GM10847 (cell line): ENCODE measurements around the gene GPRC5A.

ENCODE experiments used
- POLR2A ChIP-seq: IDR thresholded peaks from 2 replicates; pipeline ENCODE4 v1.6.1; 2011; ENCODE audit not compliant: insufficient read length; ENCODE audit errors: extremely low read depth

Gene GPRC5A

DNA sequence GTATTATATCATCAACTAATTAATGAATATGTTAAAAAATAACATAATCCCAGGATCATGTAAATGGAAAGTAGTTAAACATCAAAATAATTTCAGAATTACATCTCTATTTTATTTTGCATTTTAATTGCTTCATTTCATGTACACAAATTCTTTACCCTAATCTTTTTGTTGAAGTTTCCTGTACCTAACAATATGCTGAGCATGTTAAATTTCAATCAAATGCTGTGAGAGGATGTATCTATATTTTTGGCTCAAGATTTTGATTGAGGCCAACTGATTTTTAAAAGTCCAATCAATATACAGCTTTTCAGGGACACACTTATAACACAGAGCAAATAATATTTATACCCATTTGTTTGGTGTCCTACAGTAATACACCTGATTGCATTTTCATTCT is 54.2 kb downstream of the GPRC5A start:
- no peak for TF ChIP-seq POLR2A

- TF ChIP-seq POLR2A, result no peak
These were observed 55.5 kb downstream of the GPRC5A start for GRCh38 chr12:12946686-12947355.

- TF ChIP-seq POLR2A, result no peak
These were observed 56.5 kb downstream of the GPRC5A start for GRCh38 chr12:12947902-12948301.

DNA sequence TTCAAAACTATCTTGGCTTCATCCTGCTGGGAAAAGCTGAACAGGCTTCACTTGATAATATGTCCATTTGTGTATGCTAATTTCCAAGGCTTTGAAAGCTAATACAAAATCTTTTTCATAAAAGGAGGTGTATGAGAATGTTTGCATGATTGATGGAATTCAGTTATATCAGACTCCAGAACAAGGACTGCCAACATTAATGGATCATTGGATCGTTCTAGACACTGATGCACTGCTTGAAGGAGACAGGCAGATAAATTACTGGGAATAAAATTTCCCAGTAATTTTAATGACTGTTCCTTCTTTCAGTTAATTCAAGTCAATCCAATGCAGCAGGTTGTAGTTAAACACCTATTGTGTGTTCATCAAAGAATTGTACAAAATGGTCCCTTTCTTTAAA is 60.1 kb downstream of the GPRC5A start:
- no peak for TF ChIP-seq POLR2A

DNA sequence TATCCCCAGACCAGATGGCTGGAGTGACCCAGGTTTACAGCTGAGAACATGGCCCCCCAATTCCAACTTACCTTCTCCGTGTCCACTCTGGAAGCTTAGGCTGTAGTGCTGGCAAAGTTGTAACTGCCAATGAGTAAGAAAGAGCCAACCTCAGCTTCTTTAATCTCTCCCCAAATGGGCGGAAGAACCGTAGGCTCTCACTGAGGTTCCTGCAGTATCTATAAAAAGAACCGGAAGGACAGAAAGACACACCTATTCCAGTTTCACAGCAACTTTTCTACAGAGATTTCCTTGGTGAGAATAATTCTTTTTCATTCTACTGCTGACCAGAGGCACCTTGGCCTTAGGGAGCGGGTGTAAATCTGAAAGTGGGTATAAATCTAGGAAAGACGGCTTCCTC is 60.7 kb downstream of the GPRC5A start, which contains the start of gene GPRC5D:
TSS of gene GPRC5D (minus strand) at position 135 of the 400 bp plus-strand sequence. CDS start 1,786 bp downstream, outside the sequence.
- TF ChIP-seq POLR2A, result no peak

DNA sequence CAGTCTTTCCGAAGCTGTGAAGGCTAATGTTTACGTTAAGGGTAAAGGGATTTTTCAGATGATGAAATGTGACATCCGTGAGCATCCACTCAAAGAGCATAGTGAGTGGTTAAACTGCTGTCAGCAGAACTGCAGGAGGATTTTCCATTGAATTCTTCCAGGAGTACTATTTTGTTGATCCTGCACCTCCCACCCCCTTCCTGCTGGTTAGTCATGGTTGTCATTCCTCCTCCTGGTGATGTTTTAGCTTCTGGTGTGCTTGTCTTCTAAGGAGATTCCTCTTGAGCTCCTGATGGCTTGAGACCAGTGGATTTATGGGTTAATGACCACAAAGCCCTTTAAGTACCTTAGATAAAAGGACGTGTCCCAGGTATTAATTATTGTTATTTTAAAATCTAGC is 63.0 kb downstream of the GPRC5A start:
- TF ChIP-seq POLR2A, result no peak

GRCh38 chr12:12954878-12955625 is 63.7 kb downstream of the GPRC5A start:
- TF ChIP-seq POLR2A, result no peak

- no peak for TF ChIP-seq POLR2A
These were observed 67.5 kb downstream of the GPRC5A start for GRCh38 chr12:12958886-12959285.

DNA sequence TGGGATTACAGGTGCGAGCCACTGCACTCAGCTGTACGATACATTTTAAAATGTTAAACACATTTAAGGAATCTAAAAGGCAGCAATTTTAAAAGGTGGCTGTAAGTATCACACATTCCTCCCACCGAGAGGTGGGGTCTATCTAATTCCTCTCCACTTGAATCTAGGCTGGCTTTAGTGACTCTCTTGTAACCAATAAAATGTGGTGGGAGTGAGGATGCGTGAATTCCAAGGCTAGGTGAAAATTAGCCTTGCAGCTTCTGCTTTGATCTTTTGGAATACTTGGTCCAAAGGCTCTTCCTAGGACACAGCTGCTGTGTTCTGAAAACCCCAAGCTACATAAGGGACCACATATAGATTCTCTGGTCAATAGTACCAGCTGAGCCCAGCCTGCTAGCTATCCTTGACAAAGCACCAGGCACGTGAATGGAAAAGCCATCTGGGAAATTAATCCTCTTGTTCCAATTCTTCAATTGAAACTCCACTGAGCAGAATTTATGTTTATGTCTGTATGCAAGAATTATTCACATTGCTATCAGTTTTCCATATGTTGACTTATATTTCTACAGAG is 69.4 kb downstream of the GPRC5A start:
- no peak for TF ChIP-seq POLR2A

GRCh38 chr12:12964255-12964654 is 72.9 kb downstream of the GPRC5A start:
- no peak for TF ChIP-seq POLR2A

DNA sequence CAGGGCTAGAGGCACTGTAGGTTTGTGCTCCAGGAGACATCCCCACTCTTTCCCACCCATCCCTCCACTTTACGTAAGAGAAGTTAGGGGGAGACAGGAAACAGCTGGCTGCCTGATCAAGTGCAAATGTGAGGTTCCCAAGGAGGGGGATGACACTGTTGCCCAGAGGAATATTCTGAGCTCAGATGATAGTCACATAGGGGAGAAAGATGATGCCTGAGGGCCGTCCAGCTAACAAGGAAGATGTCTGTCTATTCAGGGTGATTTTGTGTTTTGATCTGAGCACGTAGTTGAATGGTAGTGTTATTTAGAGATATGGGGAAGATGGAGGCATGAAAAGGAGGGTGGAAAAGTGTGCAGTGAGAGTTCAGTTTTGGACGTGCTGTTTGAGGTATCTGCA is 74.5 kb downstream of the GPRC5A start:
- TF ChIP-seq POLR2A, result no peak
